ENCODE measurements around the gene SPATA4. TPM values are rescaled to one million over a fixed set of nuclear protein-coding genes. Genes with fewer than 3 reads are reported as not detected.

The SPATA4 gene
- total RNA-seq, 1 donor from 2014 or later = not detected

DNA sequence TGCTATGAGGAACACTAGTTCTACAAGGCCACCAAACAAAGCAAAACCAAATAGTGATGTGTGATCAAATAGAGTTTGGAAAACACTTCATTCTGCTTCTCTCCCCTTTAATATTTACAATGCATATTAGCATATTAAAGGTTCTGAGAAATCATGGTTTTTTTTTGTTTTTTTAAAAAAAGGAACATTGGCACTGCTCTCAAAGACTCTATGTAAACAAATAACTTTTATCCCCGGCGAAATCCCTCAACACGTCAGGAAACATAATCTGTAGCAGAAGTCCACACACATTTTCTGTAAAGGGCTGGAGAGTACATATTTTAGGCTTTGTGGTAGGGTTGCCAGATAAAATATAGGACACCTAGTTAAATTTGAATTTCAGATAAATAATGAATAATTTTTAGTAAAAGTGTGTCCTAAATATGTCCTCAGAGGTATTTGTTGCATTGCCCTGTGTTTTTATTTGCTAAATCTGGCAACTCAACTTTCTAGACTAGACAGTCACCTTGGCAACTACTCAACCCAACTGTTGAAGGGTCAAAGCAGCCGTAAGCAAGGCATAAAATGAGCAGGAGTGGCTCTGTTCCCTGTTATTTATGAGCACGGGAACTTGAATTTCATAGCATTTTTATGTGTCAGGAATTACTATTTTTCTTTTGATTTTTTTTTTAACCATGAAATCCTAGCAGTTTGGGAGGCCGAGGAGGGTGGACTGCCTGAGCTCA lies 8.6 kb downstream of the SPATA4 start:
- Mint-ChIP-seq H3K4me3 (ENCODE audit: low read depth) (no peak overlapping the region), H3K27me3 (ENCODE audit: low read depth) (peaks cover 34% of the 10 kb centered on the region), H3K36me3 (ENCODE audit: low read depth) (no peaks in the 10 kb centered on the region), H3K9me3 (no peaks in the 10 kb centered on the region), H3K27ac (no peak overlapping the region), H3K4me1 (ENCODE audit: low read depth) (peaks cover 2% of the 10 kb centered on the region)
- intact Hi-C loops (cut with micrococcal nuclease) = no loop called here
- DNase-seq (ENCODE audit: low spot score) = no peak

DNA sequence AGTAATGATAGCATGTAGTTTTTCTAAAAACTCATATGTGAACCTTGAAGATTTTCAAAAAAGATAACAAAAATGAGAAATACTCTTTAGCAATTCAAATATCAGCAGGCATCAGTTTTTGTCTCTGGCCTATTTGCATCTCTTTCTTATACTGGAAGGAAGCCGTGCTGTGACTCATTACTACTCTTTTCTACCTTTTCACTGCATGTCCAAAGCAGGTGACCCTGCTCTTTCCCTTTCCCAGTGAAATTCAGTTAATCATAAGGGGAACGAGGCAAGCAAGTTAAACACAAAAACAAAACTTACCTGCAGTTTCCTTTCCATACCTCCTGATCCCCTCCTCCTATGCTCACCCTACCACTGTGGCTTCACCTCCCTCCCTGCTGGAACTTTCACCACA lies 9.3 kb downstream of the SPATA4 start:
- peaks cover 2% of the 10 kb centered on the region for H3K4me1 Mint-ChIP-seq (ENCODE audit: low read depth)
- H3K27me3 Mint-ChIP-seq (ENCODE audit: low read depth) = peaks cover 27% of the 10 kb centered on the region
- no peaks in the 10 kb centered on the region for H3K9me3 Mint-ChIP-seq
- H3K36me3 Mint-ChIP-seq (ENCODE audit: low read depth) = no peaks in the 10 kb centered on the region
- H3K27ac Mint-ChIP-seq = no peak overlapping the region
- no peak for DNase-seq (ENCODE audit: low spot score)
- H3K4me3 Mint-ChIP-seq (ENCODE audit: low read depth) = no peak overlapping the region
- intact Hi-C loops (cut with micrococcal nuclease) = no loop called here

DNA sequence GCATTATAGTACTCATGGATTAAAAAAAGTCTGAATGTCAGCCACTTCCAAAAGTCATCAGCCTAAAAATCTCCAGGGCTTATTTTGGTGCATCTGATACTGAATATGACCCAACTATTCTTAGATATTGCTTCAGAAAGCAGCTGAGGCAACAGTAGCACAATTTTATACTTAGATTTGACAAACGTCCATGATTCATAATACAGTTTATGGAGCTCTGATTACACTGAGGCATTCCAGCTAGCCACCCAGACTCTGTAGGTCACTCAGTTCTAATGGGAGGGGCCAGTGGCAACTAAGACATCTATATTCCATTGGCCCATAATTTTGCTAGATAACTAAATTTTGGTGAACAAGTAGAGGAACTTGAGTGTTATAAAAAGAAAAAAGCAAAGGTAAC lies 10.3 kb downstream of the SPATA4 start:
- Mint-ChIP-seq H3K4me1 (ENCODE audit: low read depth) (peaks cover 2% of the 10 kb centered on the region), H3K36me3 (ENCODE audit: low read depth) (no peaks in the 10 kb centered on the region), H3K27ac (no peak overlapping the region), H3K9me3 (no peaks in the 10 kb centered on the region), H3K27me3 (ENCODE audit: low read depth) (peaks cover 27% of the 10 kb centered on the region), H3K4me3 (ENCODE audit: low read depth) (no peak overlapping the region)
- intact Hi-C loops (cut with micrococcal nuclease) = no loop called here
- no peak for DNase-seq (ENCODE audit: low spot score)

DNA sequence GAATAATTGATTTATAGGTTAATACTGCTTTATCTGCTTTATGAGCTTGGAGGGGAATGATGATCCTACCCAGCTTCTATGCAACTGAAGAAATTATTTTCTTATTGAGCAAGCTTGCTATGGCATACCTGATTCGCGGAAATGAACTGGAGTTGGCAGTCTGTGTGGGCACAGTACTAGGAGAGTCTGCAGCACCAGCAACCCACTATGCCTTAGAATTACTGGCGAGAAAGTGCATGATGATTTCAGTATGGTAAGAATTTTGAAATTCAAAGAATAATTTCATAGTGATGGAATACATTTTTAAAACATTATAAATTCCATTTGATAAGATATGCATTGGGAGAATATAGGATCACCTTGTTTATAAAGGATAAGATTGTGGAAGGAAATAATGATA lies 32.3 kb downstream of the SPATA4 start:
- H3K27me3 Mint-ChIP-seq (ENCODE audit: low read depth) = no peaks in the 10 kb centered on the region
- no peak overlapping the region for H3K4me3 Mint-ChIP-seq (ENCODE audit: low read depth)
- H3K4me1 Mint-ChIP-seq (ENCODE audit: low read depth) = no peaks in the 10 kb centered on the region
- intact Hi-C loops (cut with micrococcal nuclease) = no loop called here
- no peak overlapping the region for H3K27ac Mint-ChIP-seq
- DNase-seq (ENCODE audit: low spot score) = no peak
- no peaks in the 10 kb centered on the region for H3K9me3 Mint-ChIP-seq
- no peaks in the 10 kb centered on the region for H3K36me3 Mint-ChIP-seq (ENCODE audit: low read depth)

GRCh38 chr4:176156656-176157055 lies 38.7 kb downstream of the SPATA4 start:
- Mint-ChIP-seq H3K27ac (no peak overlapping the region), H3K9me3 (no peaks in the 10 kb centered on the region), H3K4me3 (ENCODE audit: low read depth) (no peak overlapping the region), H3K36me3 (ENCODE audit: low read depth) (no peaks in the 10 kb centered on the region), H3K27me3 (ENCODE audit: low read depth) (no peaks in the 10 kb centered on the region), H3K4me1 (ENCODE audit: low read depth) (no peaks in the 10 kb centered on the region)
- DNase-seq (ENCODE audit: low spot score) = no peak
- intact Hi-C loops (cut with micrococcal nuclease) = no loop called here

DNA sequence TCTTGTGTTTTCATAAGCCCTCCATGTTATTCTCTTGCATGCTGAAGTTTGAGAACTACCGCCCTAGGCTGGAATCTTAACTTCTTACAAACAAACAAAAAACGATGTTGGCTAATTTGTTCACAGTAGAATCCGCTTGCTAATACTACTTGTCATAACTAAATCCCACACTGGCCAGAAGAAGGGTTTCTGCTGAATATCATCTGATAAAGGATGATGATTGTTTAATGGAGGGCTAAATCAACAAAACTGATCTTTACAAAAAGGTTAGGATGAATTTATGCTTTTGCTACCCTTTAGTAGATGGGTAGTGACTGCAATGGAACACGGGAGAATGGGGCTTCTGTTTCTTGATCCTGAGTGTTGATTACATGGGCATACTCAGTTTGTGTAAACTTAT lies 42.3 kb downstream of the SPATA4 start:
- no peak for DNase-seq (ENCODE audit: low spot score)
- H3K27me3 Mint-ChIP-seq (ENCODE audit: low read depth) = no peaks in the 10 kb centered on the region
- H3K4me1 Mint-ChIP-seq (ENCODE audit: low read depth) = no peaks in the 10 kb centered on the region
- H3K4me3 Mint-ChIP-seq (ENCODE audit: low read depth) = no peak overlapping the region
- no peak overlapping the region for H3K27ac Mint-ChIP-seq
- intact Hi-C loops (cut with micrococcal nuclease) = no loop called here
- no peaks in the 10 kb centered on the region for H3K36me3 Mint-ChIP-seq (ENCODE audit: low read depth)
- H3K9me3 Mint-ChIP-seq = no peaks in the 10 kb centered on the region

- no peaks in the 10 kb centered on the region for H3K9me3 Mint-ChIP-seq
- no peak overlapping the region for H3K4me3 Mint-ChIP-seq (ENCODE audit: low read depth)
- no peaks in the 10 kb centered on the region for H3K27me3 Mint-ChIP-seq (ENCODE audit: low read depth)
- no peak for DNase-seq (ENCODE audit: low spot score)
- H3K4me1 Mint-ChIP-seq (ENCODE audit: low read depth) = no peaks in the 10 kb centered on the region
- H3K27ac Mint-ChIP-seq = no peak overlapping the region
- intact Hi-C loops (cut with micrococcal nuclease) = loop anchor here (1.0 kb wide), 1 partner anchor 191 kb away; no protein-coding TSS in a partner anchor
- no peaks in the 10 kb centered on the region for H3K36me3 Mint-ChIP-seq (ENCODE audit: low read depth)
Observed at GRCh38 chr4:176150704-176151103, 44.7 kb downstream of the SPATA4 start.

DNA sequence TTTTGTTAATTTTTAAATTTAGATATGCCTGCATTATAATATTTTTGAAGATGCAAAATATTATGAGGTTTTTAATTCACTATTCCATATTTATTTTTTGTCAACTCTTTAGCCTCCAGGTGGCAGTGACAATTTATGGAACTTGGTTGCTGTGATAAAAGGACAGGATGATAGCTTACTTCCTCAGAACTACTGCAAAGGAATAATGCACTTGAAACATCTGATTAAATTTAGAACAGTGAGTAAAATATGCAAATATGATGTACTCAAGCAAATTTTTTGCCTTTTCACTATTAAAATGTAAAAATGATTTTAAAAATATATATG lies 45.1 kb downstream of the SPATA4 start:
- Mint-ChIP-seq H3K27me3 (ENCODE audit: low read depth) (no peaks in the 10 kb centered on the region), H3K27ac (no peak overlapping the region), H3K9me3 (no peaks in the 10 kb centered on the region), H3K4me1 (ENCODE audit: low read depth) (no peaks in the 10 kb centered on the region), H3K4me3 (ENCODE audit: low read depth) (no peak overlapping the region), H3K36me3 (ENCODE audit: low read depth) (no peaks in the 10 kb centered on the region)
- intact Hi-C loops (cut with micrococcal nuclease) = loop anchor here (1.0 kb wide), 1 partner anchor 191 kb away; no protein-coding TSS in a partner anchor
- DNase-seq (ENCODE audit: low spot score) = no peak

DNA sequence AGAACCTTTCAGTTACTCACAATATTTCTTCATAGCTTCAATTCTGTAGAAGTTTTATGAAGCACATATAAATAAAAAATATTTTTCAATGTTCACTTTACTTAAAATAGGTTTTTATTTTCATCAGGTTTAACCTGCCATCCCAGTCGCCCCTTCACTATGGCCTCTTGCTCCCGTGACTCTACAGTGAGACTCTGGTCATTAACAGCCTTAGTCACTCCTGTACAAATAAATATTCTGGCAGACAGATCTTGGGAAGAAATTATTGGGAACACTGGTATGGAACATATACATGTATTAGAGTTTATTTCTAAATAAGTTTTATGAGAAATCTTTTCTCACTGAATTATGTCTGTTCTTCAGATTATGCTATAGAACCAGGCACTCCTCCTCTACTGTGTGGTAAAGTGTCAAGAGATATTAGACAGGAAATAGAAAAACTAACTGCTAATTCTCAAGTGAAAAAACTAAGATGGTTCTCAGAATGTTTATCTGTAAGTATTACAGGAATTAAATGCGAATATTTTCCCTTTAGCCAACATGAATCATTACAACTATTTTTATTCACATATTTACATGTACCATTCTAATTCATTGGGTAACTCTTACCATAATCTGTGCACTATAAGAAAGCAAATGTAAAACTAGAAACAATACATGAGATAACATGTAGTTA lies 45.6 kb downstream of the SPATA4 start:
- no peak overlapping the region for H3K27ac Mint-ChIP-seq
- intact Hi-C loops (cut with micrococcal nuclease) = loop anchor here (1.0 kb wide), 1 partner anchor 191 kb away; no protein-coding TSS in a partner anchor
- no peak for DNase-seq (ENCODE audit: low spot score)
- H3K27me3 Mint-ChIP-seq (ENCODE audit: low read depth) = no peaks in the 10 kb centered on the region
- no peaks in the 10 kb centered on the region for H3K36me3 Mint-ChIP-seq (ENCODE audit: low read depth)
- no peak overlapping the region for H3K4me3 Mint-ChIP-seq (ENCODE audit: low read depth)
- no peaks in the 10 kb centered on the region for H3K9me3 Mint-ChIP-seq
- no peaks in the 10 kb centered on the region for H3K4me1 Mint-ChIP-seq (ENCODE audit: low read depth)

- no peaks in the 10 kb centered on the region for H3K36me3 Mint-ChIP-seq (ENCODE audit: low read depth)
Observed at GRCh38 chr4:176142253-176142652, 53.1 kb downstream of the SPATA4 start.

GRCh38 chr4:176139518-176139917 lies 55.9 kb downstream of the SPATA4 start:
- DNase-seq (ENCODE audit: low spot score) = no peak
- no peak overlapping the region for H3K27ac Mint-ChIP-seq
- H3K27me3 Mint-ChIP-seq (ENCODE audit: low read depth) = no peaks in the 10 kb centered on the region
- intact Hi-C loops (cut with micrococcal nuclease) = no loop called here
- H3K4me1 Mint-ChIP-seq (ENCODE audit: low read depth) = no peaks in the 10 kb centered on the region
- H3K4me3 Mint-ChIP-seq (ENCODE audit: low read depth) = no peak overlapping the region
- no peaks in the 10 kb centered on the region for H3K36me3 Mint-ChIP-seq (ENCODE audit: low read depth)
- no peaks in the 10 kb centered on the region for H3K9me3 Mint-ChIP-seq

More at GRCh38 chr4:176142253-176142652, 53.1 kb downstream of the SPATA4 start:
- no peaks in the 10 kb centered on the region for H3K4me1 Mint-ChIP-seq (ENCODE audit: low read depth)
- H3K9me3 Mint-ChIP-seq = no peaks in the 10 kb centered on the region
- intact Hi-C loops (cut with micrococcal nuclease) = no loop called here
- H3K27me3 Mint-ChIP-seq (ENCODE audit: low read depth) = no peaks in the 10 kb centered on the region
- H3K4me3 Mint-ChIP-seq (ENCODE audit: low read depth) = no peak overlapping the region
- H3K27ac Mint-ChIP-seq = no peak overlapping the region
- no peak for DNase-seq (ENCODE audit: low spot score)

DNA sequence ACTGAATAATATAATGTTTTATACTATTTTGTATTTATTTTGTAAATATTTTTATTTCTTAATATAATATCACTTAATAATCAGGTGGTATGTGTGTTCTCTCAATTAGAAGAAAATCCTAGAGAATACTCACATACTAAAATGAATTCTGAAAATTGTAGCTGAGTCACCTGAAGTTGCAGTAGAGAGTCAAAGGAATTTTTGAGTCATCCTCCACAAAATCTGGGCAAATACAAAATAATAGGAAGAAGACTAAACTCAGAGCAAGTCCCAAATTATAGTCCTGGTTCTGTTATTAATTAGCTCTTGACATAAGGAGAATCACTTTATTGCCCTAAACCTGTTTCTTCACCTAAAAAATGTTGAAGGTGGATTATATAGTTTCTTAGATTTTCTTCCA lies 57.8 kb downstream of the SPATA4 start:
- intact Hi-C loops (cut with micrococcal nuclease) = no loop called here
- H3K27ac Mint-ChIP-seq = no peak overlapping the region
- H3K27me3 Mint-ChIP-seq (ENCODE audit: low read depth) = no peaks in the 10 kb centered on the region
- H3K4me1 Mint-ChIP-seq (ENCODE audit: low read depth) = no peaks in the 10 kb centered on the region
- H3K9me3 Mint-ChIP-seq = no peaks in the 10 kb centered on the region
- no peak overlapping the region for H3K4me3 Mint-ChIP-seq (ENCODE audit: low read depth)
- no peaks in the 10 kb centered on the region for H3K36me3 Mint-ChIP-seq (ENCODE audit: low read depth)
- DNase-seq (ENCODE audit: low spot score) = no peak

DNA sequence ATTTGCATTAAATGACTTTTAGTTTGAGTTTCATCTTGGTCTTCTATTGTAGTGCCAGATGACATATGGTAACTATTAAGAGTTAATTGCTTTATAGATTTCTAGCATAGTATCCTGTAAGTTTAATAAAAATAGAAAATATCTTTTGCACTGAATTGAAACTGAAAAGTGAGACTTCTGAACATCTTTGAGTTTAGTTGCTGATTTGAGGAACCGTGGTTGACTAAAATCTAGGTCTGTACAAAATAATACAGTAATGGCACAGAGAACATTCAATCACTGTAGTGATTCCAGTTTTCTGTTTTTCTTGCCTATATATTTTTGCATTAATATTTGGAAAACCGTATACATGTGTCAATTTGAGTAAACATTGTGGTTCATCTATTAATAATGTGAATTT lies 60.7 kb downstream of the SPATA4 start:
- Mint-ChIP-seq H3K4me1 (ENCODE audit: low read depth) (no peaks in the 10 kb centered on the region), H3K4me3 (ENCODE audit: low read depth) (no peak overlapping the region), H3K9me3 (no peaks in the 10 kb centered on the region)

More for the DNA sequence above, 60.7 kb downstream of the SPATA4 start:
- intact Hi-C loops (cut with micrococcal nuclease) = no loop called here
- no peak for DNase-seq (ENCODE audit: low spot score)
- no peak overlapping the region for H3K27ac Mint-ChIP-seq
- H3K36me3 Mint-ChIP-seq (ENCODE audit: low read depth) = no peaks in the 10 kb centered on the region
- H3K27me3 Mint-ChIP-seq (ENCODE audit: low read depth) = no peaks in the 10 kb centered on the region
